Right ventricle myocardium superior (tissue), 1 donor: ENCODE data around the gene SLC25A45. TPM values are rescaled to one million over a fixed set of nuclear protein-coding genes. Genes with fewer than 3 reads are reported as not detected.
A peak's percentile ranks its signal among the peaks of the same experiment; 100 is the strongest.

Experiments used
- ATAC-seq: fragments of 200-7000 bp; cut with Tn5 transposase; one replicate; pipeline ENCODE4 v1.9.1; 2020; ENCODE audit warnings: mild to moderate bottlenecking; ENCODE audit not compliant: poor library complexity
- DNase-seq: peaks from one replicate; pipeline ENCODE4 v3.0.0-alpha.2; 2020
- intact Hi-C: fragments of 100-400 bp; cut with DNase I; formaldehyde crosslinking; loops from one replicate; pipeline ENCODE4 v1.11.2; 2022
- total RNA-seq: library from RNA; stranded (reverse); fragmentation: NEBNext Ultra II Directional; extraction: Animal tissue kit (Norgen Biotek cat#: 25700); gene quantifications from one replicate; pipeline ENCODE4 v1.2.1, GENCODE V29; 2021
- donor health status: DM: no; HTN: yes; CAD: no; lungs with severe emphysema.

The SLC25A45 gene
- total RNA-seq, 1 donor from 2014 or later: 5.3 TPM

DNA sequence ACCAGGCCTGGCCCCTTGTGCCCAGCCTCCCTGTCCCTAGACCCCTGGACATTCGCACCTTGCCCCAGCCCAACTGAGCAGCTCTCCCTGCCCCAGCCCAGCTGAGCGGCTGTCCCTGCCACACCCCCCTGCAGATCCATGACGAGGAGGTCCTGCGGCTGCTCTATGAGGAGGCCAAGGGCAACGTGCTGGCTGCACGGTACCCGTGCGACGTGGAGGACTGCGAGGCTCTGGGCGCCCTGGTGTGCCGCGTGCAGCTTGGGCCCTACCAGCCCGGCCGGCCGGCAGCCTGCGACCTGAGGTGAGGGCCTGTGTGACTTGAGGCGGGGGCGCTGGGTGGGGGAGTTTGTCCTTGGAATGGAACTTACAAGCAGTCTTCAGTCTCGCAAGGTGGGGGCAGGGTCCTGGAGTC, 11.7 kb upstream of the SLC25A45 start:
- intact Hi-C loops: no loop called here
- ATAC-seq (no peak), DNase-seq (no peak)

DNA sequence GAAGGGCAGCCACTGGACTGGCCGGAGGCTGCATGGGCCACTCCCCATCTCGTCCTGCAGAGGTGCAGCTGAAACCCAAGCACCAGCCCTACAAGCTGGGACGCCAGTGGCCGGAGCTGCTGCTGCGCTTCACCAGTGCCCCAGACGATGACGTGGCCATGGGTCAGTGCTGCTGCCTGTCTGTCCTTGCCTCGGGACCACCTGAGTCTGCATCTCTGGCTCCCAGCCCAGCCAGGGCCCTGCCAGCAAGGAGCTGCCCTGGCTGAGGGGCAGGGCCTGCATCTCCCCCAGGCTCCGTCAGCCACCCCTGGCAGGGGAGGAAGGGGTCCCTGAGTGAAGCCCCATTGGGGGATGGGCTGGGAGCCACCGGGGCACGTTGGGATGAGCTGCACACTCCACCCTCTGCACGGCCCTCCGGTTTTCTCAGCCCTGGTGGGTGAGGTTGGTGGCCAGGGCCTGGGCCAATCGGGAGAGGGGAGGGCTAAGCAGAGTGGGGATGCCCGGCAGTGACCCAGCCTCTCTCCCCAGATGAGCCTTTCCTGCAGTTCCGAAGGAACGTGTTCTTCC, 11.2 kb upstream of the SLC25A45 start:
- DNase-seq (no peak), ATAC-seq (no peak)
- intact Hi-C loops: no loop called here

DNA sequence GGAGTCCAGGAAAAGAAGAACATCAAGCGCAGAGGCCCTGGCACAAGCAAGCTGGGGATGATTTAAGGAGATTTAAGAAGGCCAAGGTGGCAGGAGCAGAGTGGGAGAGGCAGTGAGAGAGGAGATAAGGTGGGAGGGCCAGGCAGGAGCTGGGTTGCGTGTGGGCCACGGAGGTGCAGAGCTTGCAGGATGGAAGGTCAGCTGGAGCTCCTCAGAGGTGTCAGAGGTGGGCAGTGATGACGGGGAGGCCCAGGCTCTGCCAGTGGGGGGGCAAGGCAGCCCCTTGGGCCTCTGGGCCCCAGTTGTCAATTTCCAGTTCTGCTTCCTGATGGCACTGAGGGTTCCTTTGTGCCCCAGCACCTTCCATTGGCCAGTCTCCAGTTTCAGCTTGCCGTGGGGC, 10.5 kb upstream of the SLC25A45 start:
- no peak for ATAC-seq
- no peak for DNase-seq
- intact Hi-C loops: no loop called here

DNA sequence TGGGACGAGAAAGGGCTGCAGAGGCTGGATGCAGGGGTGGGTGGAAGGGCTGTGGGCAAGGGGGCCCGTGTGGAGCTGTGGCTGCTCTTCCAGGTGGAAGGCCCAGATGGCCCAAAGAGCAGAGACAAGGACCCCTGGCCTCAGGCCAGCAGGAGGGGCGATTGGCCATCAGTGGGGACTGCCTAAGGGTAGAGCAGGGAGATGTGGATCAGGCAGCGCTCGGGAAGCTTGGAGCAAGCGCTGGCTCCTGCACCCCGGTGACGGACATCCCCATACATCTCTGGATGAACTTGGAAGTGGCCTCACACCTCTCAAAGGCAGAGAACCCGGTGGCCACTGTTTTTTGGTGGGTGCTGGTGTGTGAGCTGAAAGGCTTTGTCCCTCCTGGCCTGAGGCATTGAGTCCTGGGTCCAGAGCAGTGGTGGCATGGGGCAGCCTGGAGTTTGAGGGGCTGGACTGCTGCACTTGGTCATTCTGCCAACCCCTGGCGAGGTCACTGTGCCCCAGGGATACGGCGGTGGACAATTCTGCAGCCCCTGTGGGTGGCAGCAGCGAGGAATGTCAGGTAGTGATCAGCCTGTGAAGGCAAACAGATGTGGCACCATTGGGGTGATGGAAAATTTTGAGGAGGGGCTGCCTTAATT, 9.9 kb upstream of the SLC25A45 start:
- intact Hi-C loops: no loop called here
- ATAC-seq (no peak), DNase-seq (no peak)

DNA sequence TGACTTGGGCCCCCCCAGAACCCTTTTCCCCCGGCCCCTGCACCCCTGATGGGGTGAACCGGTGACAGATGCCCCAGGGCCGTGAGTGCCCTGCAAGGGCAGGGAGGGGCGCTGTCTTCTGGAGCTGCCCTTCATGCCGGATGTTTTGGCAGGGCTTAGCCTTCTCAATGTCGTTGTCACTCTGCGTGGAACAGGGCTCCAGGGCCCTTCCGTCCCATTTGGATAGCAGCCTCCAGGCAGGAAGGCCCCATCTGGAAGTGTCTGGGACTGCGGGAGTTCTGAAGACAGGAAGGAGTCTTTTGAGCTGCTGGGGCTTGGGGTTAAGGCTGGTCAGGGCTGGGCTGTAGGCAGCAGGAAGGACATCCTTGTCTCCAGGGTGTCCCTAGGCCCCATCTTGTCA, 8.6 kb upstream of the SLC25A45 start:
- peak; percentile 20 for ATAC-seq
- DNase-seq: no peak
- intact Hi-C loops: no loop called here

DNA sequence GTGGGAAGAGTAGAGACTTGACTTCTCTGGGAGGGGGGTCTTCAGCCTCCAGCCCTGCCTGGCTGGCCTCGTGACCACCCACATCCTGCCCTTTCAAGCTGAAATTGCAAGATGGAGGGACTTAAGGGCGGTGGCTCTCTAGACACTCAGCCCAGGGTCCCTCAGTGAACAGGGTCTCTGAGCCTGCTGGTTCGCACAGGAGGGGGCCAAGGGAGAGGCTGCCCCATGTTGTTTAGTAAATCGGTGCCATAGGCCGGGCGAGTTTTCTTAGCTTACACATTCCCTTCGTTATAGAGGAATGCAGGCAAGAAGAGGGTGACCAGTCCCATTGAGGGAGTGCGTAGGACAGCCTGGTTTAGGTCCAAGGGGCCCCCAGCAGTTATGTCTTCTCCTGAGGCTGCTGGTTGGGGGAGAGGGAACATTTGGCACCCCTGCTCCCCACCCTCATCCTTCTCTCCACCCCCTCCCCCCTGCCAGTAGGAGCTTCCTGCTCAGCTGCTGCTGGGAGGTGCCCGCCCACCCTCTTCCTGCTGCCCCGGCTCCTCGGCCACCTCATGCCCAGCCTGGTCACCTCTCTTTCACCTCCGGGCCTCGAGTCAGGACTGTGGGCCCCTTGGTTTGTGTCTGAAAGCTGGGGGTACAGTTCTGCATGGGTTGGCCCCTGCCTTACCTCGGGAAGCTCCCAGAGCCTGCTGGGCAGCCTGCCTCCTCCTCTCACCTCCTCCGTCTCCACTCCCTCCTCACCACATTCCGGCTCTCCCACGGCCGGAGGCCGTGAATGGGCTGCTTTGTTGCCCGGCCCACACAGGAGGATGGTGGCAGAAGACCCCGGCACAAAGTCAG, 7.9 kb upstream of the SLC25A45 start:
- intact Hi-C loops: no loop called here
- ATAC-seq: no peak
- DNase-seq: no peak

DNA sequence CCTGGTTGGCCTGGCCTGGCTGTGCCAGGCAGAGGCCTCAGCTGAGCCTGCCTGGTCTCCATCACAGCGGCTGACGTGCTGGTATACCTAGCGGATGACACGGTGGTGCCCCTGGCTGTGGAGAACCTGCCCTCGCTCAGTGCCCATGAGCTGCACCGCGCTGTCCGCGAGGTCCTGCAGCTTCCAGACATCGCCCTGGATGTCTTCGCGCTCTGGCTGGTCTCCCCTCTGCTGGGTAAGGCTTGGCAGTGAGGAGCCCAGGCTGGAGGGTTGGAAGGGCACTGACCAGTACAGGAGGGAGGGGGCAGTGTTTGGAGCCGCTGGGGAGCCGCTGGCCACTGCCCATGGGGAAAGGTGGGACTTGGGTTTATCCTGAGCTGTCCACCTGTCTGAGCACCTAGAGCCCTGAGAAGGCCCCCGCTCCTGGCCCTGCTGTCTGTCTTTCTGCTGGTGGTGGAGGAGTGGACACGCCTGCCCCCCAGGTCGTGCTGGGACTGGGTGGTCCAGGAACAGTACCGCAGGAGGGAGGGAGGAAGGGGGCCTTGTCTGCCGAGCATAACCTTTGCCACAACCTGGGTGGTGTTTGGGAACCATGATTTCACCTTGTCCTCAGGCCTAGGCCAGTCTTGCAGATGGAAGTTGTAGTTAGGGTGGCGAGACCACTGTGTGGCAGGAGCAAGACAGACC, 7.0 kb upstream of the SLC25A45 start:
- ATAC-seq: no peak
- DNase-seq: no peak
- intact Hi-C loops: no loop called here

DNA sequence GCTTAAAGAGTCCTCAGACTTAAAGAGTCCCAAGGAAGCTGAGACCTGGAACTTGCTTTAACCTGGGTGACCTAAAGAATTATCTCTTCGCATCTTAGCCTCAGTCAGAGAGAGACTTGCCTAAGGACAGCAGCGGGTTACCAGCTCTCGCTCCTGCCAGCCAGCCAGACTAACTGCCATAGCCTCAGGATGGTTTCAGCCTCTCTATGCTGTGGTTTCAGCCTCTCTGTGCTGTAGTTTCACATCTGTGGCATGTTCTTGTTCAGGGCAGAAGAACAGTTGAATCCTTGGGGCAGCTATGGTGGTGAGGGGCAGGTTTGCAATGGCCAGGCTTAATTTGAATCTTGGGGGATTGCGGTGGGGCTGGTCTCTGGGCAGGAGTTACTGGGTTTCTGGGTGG, 6.3 kb upstream of the SLC25A45 start:
- intact Hi-C loops: no loop called here
- DNase-seq (no peak), ATAC-seq (no peak)

DNA sequence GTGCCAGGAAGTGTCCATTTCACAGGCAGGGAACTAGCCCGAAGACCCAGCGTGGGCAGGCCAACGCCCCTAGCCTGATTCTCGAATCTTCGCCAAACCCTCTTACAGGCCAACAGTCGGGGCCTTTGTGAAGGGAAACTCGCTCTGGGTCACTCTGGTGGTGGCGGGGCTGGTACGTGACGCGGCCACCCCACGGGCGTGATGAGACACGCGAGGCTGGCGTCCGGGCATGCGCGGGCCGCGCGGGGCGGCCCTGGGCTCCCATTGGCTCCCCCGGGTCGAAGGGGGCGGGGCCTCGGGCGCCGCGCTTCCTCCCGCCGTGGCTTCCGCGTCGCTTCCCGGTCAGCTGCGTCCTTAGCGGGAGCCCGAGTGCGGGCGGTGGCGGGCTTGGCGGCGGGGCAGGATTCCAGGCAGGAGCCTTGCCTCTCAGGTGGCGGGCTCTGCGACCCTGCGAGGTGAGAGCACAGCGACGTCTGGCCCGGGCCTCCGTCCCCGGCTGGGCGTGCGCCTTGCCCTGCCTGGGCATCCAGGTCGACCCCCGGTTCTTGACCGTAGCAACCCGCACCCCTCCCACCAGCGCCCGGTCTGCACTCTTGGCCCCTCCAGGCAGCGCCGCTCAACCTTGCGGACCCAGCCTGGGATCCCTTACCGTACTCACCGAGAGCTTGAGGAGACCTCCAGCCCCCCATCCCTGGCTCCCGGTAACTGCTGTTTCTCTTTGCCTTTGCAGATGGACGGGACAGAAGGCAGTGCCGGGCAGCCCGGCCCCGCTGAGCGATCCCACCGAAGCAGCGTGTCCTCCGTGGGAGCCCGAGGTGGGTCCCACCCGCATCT, 4.1 kb upstream of the SLC25A45 start, which contains the start of gene FRMD8:
Gene FRMD8 (plus strand): TSS at position 331 of the 834 bp plus-strand sequence. CDS start 400 bp downstream, at position 731.
- peak; percentile 97 for DNase-seq
- peak; percentile 81 for ATAC-seq
- intact Hi-C loops: no loop called here

DNA sequence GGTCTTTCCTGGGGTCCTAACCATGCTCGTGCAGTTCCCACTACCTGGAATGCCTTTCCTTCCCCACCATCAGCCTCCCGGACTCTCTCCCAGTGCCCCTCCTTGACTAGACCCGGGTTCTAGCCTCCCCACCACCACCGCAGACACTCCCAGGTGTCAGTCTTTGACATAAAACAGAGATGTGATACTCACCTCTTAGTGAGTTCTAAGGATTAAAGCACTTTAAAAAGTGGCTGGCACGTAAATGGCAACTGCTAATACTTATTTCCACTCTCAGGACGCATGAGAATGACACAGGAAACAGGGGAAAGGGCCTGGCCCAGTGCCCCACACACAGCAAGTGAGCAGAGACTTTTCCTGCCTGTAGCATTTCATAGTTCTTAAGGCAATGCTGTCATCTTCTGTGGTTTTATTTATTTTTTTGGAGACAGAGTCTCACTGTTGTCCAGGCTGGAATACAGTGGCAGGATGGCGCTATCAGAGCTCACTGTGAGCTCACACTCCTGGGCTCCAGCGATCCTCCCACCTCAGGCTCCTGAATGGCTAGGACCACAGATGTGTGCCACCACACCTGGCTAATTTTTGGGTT, 1.9 kb upstream of the SLC25A45 start:
- DNase-seq (peak; percentile 64), ATAC-seq (no peak)
- intact Hi-C loops: loop anchor here (5.0 kb wide), 2 partner anchors 33 to 128 kb away; no protein-coding TSS in a partner anchor

DNA sequence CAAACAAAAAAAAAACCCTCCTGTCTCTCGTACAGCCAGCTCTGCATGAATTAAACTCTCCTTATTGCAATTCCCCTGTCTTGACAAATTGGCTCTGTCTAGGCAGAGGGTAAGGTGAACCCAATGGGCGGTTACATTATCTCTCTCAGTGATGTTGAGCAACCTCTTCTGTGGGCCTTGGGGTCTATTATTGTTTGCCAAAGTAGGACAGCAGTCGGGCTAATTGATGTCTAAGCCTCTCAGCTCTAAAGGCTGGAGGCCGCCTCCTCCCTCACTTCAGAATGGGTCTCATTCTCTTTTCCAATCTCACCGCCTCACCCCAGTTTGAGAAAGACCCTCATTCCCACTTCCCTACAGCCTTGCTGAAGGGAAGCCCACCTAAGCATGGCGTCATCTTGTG, 1.3 kb upstream of the SLC25A45 start:
- ATAC-seq: no peak
- no peak for DNase-seq
- intact Hi-C loops: loop anchor here (5.0 kb wide), 2 partner anchors 34 to 129 kb away; no protein-coding TSS in a partner anchor

DNA sequence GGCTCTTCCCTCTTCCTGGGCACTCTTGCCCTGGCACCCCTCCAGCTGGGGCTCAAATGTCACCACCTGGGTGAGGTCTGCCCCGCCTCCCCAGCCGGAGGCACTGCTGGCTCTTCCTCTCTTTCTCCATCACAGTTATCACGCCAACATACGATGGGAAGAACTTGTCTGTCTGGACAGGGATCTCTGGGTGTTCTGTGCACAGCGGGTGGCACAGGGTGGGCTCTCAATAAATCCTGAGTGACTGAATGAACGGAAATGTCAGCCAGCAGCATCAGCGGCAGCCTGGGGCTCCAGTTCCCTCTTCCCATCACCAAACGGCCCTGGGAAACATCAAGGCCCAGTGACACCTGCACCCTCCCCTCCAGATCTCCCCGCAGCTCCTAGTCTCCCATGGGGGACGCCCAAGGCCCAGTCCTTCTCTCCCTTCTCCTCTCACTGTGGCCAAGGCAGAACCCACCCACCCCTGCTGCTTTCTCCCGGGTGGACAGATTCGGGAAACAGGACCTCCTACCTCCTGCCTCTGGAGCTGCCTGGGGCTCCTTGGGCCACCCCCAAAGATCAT, 440 bp upstream of the SLC25A45 start:
- ATAC-seq: no peak

DNA sequence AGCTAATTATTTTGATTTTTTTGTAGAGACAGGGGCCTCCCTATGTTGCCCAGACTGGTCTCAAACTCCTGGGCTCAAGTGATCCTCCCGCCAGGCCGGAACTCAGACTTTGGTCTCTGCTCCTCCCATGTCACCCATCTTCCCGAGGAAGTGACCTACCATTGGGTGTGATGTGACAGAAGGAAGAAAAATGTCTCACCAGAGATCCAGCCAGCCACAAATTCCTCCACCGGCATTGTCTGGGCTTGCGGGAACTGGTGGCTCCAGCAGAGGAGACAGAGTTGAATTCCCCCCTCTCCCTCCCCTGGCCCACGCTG, 772 bp downstream of the SLC25A45 start:
- DNase-seq (peak; percentile 65), ATAC-seq (peak; percentile 16)
- intact Hi-C loops: loop anchor here (5.0 kb wide), 2 partner anchors 36 to 131 kb away; no protein-coding TSS in a partner anchor

More for the DNA sequence above, 440 bp upstream of the SLC25A45 start:
- DNase-seq: no peak
- intact Hi-C loops: loop anchor here (5.0 kb wide), 2 partner anchors 34 to 129 kb away; no protein-coding TSS in a partner anchor

DNA sequence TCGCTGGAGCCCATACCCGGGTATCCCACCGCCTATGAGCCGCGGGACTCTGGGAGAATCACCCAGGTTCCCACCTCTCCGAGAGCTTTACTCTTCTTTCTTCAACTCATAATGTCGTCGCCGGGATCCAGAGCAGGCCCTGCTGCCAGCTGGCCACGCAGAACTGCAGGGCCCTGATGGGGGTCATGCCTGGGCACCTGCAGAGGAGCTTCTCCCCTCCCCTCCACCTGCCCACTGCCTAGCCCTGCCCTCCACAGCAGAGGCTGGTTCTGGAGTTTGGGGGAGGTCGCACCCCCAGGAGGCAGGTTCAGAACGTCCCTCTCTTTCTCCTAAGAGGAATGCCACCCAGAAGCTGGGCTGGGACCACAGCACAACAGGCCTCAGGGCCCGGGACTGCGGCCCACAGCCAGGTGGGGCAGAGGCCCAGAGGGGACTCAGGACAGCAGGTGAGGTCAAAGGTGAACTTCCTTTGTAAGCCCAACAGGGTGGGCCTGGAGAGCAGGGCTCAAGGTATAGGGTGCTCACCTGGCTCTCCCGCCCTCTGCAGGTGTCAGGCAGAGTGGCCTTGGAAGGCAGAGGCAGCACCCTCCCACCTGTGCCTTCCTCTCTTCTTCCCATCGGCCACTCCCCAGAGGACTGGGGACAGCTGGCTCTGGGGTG, 1.9 kb downstream of the SLC25A45 start:
- intact Hi-C loops: loop anchor here (5.0 kb wide), 2 partner anchors 37 to 132 kb away; no protein-coding TSS in a partner anchor
- DNase-seq (no peak), ATAC-seq (no peak)

DNA sequence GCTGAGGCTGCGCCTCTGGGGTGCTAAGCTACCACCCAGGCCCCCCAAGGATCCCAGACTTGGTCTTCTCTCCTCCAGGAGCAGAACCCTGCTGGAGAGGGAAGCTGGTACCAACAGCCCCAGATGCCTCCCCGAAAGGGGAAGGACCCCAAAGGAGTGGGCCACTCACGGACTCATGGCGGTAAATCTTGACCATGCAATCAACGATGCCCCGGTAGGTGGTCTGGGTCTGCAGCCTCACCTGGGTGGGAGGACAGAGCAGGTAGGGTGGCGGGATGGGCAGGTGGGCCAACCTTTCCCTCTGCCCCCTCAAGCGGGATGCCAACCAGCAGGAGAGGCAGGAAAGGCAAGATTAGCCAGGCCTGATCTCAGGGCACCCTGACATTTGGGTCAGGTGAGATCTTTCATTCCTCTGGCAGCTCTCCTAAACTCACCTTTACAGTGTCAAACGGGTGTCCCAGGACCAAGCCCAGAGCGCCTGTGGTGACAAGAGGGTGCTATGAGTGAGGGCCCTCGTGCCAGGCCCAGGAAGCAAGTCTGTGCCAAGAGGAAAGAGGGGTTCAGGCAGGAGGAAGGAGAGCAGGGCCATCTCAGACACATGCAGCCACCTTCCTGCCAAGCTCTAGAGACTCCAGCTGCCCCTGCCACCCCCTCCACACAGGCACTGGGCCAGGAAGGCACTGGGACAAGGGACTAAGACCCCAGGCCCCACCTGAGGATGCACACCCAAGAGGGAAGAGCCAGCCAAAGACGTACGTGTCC, 2.6 kb downstream of the SLC25A45 start:
- intact Hi-C loops: loop anchor here (5.0 kb wide), 2 partner anchors 37 to 132 kb away; no protein-coding TSS in a partner anchor
- no peak for DNase-seq

DNA sequence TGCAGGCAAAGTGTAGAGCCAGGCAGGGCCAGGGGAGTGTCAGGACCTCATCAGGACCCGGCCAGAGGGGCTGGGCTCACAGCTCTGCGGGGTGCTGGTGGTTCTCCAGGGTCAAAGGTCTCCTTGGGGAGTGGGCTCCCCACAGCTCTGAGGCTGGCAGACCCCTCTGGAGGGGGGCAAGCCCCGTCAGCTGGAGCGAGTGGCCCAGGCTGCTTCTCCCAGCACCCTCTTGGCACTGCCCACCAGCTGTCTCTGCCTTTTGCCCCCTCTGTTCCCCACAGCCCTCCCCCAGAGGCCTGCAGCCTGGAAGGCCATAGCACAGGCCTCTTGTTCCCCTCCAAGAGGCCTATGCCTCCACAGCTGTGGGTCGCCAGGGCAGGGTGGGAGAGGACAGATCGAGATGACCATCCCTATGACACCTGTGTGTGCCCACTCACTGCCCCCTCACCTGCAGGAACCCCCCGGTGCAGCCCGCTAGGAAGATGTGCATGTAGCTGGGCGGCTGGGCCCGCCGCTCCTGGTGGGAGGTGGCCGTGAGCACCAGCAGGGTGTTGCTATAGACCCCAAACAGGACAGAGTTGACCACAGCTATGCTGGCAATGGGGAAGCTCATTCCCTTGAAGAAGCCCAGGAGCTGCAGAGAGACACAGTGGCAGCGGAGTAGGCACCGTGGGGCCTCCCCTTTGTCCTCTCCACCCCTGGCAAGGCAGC, 3.4 kb downstream of the SLC25A45 start:
- ATAC-seq (no peak), DNase-seq (no peak)
- intact Hi-C loops: no loop called here

More for the DNA sequence above, 2.6 kb downstream of the SLC25A45 start:
- no peak for ATAC-seq
